H1 (cell line): ENCODE measurements around the gene GGT7. TPM values are rescaled to one million over a fixed set of nuclear protein-coding genes. Genes with fewer than 3 reads are reported as not detected.
A peak's percentile ranks its signal among the peaks of the same experiment; 100 is the strongest.

Source experiments
- BCL11A ChIP-seq, 2 experiments: IDR thresholded peaks; one replicate each; pipeline ENCODE4 v1.6.1; 2011; ENCODE audit warnings: low read depth in 2 of 2, low read length in 2 of 2, mild to moderate bottlenecking in 2 of 2
- CEBPB ChIP-seq: IDR thresholded peaks from 2 replicates; pipeline ENCODE4 v1.6.1; 2012; ENCODE audit warnings: low read depth, low read length
- CTCF ChIP-seq, 3 experiments: IDR thresholded peaks; 1 replicate in 2 of 3; 2 replicates in 1 of 3; pipeline versions ENCODE4 v1.5.1 to v1.6.1; 2011; ENCODE audit warnings: low read length in 3 of 3, mild to moderate bottlenecking in 3 of 3, inconsistent platforms in 2 of 3, low read depth in 1 of 3, moderate library complexity in 1 of 3; ENCODE audit not compliant: insufficient read depth in 1 of 3; ENCODE audit errors: control extremely low read depth in 1 of 3
- POU5F1 ChIP-seq: IDR thresholded peaks from 2 replicates; pipeline ENCODE4 v1.6.1; 2011; ENCODE audit warnings: low read depth, mild to moderate bottlenecking, low read length, moderate library complexity
- RXRA ChIP-seq: IDR thresholded peaks from 2 replicates; pipeline ENCODE4 v1.6.1; 2011; ENCODE audit warnings: low read depth, mild to moderate bottlenecking, low read length, moderate library complexity; ENCODE audit not compliant: insufficient read depth
- SIN3A ChIP-seq, 2 experiments: IDR thresholded peaks in 1 of 2; conservative IDR thresholded peaks in 1 of 2; 2 replicates each; pipeline ENCODE4 v1.6.1; 2011 to 2012; ENCODE audit warnings: low read length in 2 of 2, improper control_type of control experiment in 1 of 2, low read depth in 1 of 2, mild to moderate bottlenecking in 1 of 2
- polyA plus RNA-seq, 7 experiments: library from polyadenylated mRNA; depleted of rRNA in 3 of 7; stranded (reverse) in 5 of 7; unstranded in 2 of 7; fragments of >200 nt in 5 of 7; fragments of 200-250 nt in 2 of 7; gene quantifications; 1 replicate in 5 of 7; 2 replicates in 1 of 7; 4 replicates in 1 of 7; pipeline versions ENCODE4 v1.2.1 to v1.2.3, GENCODE V29; 2011 to 2013; ENCODE audit warnings: missing spikeins in 2 of 7, mixed read lengths in 2 of 7
- total RNA-seq: library from RNA; stranded (reverse); fragmentation: NEBNext Ultra II Directional; extraction: Animal tissue kit (Norgen Biotek cat#: 25700); gene quantifications from 2 replicates; pipeline ENCODE4 v1.2.1, GENCODE V29; 2021

Gene GGT7
- total and polyA plus RNA-seq, 2 of the 8 experiments (the other 6 are each of a cell fraction or from before 2014, with no cell fraction given): 20.2 to 25.5 TPM

GRCh38 chr20:34875642-34876405, 3.2 kb upstream of the GGT7 start (continued):
- TF ChIP-seq POU5F1 (no peak), CEBPB (peak; percentile 41; the same call in 1 of the 2 replicates), BCL11A (IDR thresholded peaks at IDR 0.05; ENCODE audit: low read depth in 2 of 2, low read length in 2 of 2) (no peak), SIN3A (conservative IDR thresholded peaks at IDR 0.05 in 1 of 2, IDR thresholded peaks at IDR 0.05 in 1 of 2; ENCODE audit: low read depth in 1 of 2, low read length in 2 of 2) (peak in 1 of 2 experiments; percentile 53; a peak in 1 of 4 replicates), RXRA (no peak), CTCF (IDR thresholded peaks at IDR 0.05; ENCODE audit: control extremely low read depth in 1 of 3, insufficient read depth in 1 of 3, low read depth in 1 of 3, low read length in 3 of 3) (peak in 2 of 3 experiments; percentile 23 to 47; a peak in 2 of 4 replicates)
